Measurements from ENCODE around the gene ZNF503.

Gene ZNF503

GRCh38 chr10:75403939-75404814, 2.6 kb upstream of the ZNF503 start:
- Histone ChIP-seq H3K9ac (ENCODE audit: low read length) (peak overlapping the region; percentile 100), H3K9me3 (ENCODE audit: control insufficient read depth, low read length) (no peaks in the 10 kb centered on the region), H3K36me3 (ENCODE audit: control insufficient read depth, insufficient read depth, low read length, severe bottlenecking) (peaks cover under 1% of the 10 kb centered on the region), H3K4me1 (ENCODE audit: control insufficient read depth, insufficient read depth, low read length) (peaks cover 14% of the 10 kb centered on the region), H3K4me3 (ENCODE audit: low read length) (peak overlapping the region; percentile 95), H3K27me3 (replicated peaks; ENCODE audit: control insufficient read depth, insufficient read depth, low read length) (no peaks in the 10 kb centered on the region)
- peak; percentile 22 for DNase-seq (ENCODE audit: low read depth)

GRCh38 chr10:75403144-75403938, 1.8 kb upstream of the ZNF503 start:
- Histone ChIP-seq H3K4me1 (ENCODE audit: control insufficient read depth, insufficient read depth, low read length) (peaks cover 14% of the 10 kb centered on the region), H3K4me3 (ENCODE audit: low read length) (peak overlapping the region; percentile 95), H3K9me3 (ENCODE audit: control insufficient read depth, low read length) (no peaks in the 10 kb centered on the region), H3K27me3 (replicated peaks; ENCODE audit: control insufficient read depth, insufficient read depth, low read length) (no peaks in the 10 kb centered on the region), H3K36me3 (ENCODE audit: control insufficient read depth, insufficient read depth, low read length, severe bottlenecking) (peaks cover 9% of the 10 kb centered on the region), H3K9ac (ENCODE audit: low read length) (peak overlapping the region; percentile 100)
- peak; percentile 74 for DNase-seq (ENCODE audit: low read depth)

GRCh38 chr10:75402486-75403143, 1.1 kb upstream of the ZNF503 start:
- H3K9ac ChIP-seq (ENCODE audit: low read length), result peak overlapping the region; percentile 100
- peak; percentile 69 for DNase-seq (ENCODE audit: low read depth)

GRCh38 chr10:75400771-75401568, 594 bp downstream of the ZNF503 start:
- H3K9me3 ChIP-seq (ENCODE audit: control insufficient read depth, low read length), result no peaks in the 10 kb centered on the region
- DNase-seq (ENCODE audit: low read depth), result peak; percentile 78

More at GRCh38 chr10:75402486-75403143, 1.1 kb upstream of the ZNF503 start:
- Histone ChIP-seq H3K36me3 (ENCODE audit: control insufficient read depth, insufficient read depth, low read length, severe bottlenecking) (peaks cover 11% of the 10 kb centered on the region), H3K4me1 (ENCODE audit: control insufficient read depth, insufficient read depth, low read length) (peaks cover 14% of the 10 kb centered on the region), H3K4me3 (ENCODE audit: low read length) (peak overlapping the region; percentile 95), H3K9me3 (ENCODE audit: control insufficient read depth, low read length) (no peaks in the 10 kb centered on the region), H3K27me3 (replicated peaks; ENCODE audit: control insufficient read depth, insufficient read depth, low read length) (no peaks in the 10 kb centered on the region)

GRCh38 chr10:75400163-75400770, 1.3 kb downstream of the ZNF503 start:
- H3K27me3 ChIP-seq (replicated peaks; ENCODE audit: control insufficient read depth, insufficient read depth, low read length), result no peaks in the 10 kb centered on the region

More at GRCh38 chr10:75400771-75401568, 594 bp downstream of the ZNF503 start:
- Histone ChIP-seq H3K9ac (ENCODE audit: low read length) (peak overlapping the region; percentile 100), H3K4me3 (ENCODE audit: low read length) (peak overlapping the region; percentile 95), H3K4me1 (ENCODE audit: control insufficient read depth, insufficient read depth, low read length) (peaks cover 4% of the 10 kb centered on the region), H3K36me3 (ENCODE audit: control insufficient read depth, insufficient read depth, low read length, severe bottlenecking) (peaks cover 11% of the 10 kb centered on the region), H3K27me3 (replicated peaks; ENCODE audit: control insufficient read depth, insufficient read depth, low read length) (no peaks in the 10 kb centered on the region)

GRCh38 chr10:75399461-75400162, 2.0 kb downstream of the ZNF503 start:
- DNase-seq (ENCODE audit: low read depth), result peak; percentile 77
- Histone ChIP-seq H3K9ac (ENCODE audit: low read length) (peak overlapping the region; percentile 100), H3K9me3 (ENCODE audit: control insufficient read depth, low read length) (no peaks in the 10 kb centered on the region), H3K4me3 (ENCODE audit: low read length) (peak overlapping the region; percentile 95), H3K36me3 (ENCODE audit: control insufficient read depth, insufficient read depth, low read length, severe bottlenecking) (peaks cover 12% of the 10 kb centered on the region), H3K4me1 (ENCODE audit: control insufficient read depth, insufficient read depth, low read length) (peaks cover 11% of the 10 kb centered on the region), H3K27me3 (replicated peaks; ENCODE audit: control insufficient read depth, insufficient read depth, low read length) (no peaks in the 10 kb centered on the region)

More at GRCh38 chr10:75400163-75400770, 1.3 kb downstream of the ZNF503 start:
- Histone ChIP-seq H3K36me3 (ENCODE audit: control insufficient read depth, insufficient read depth, low read length, severe bottlenecking) (peaks cover 11% of the 10 kb centered on the region), H3K9ac (ENCODE audit: low read length) (peak overlapping the region; percentile 100), H3K9me3 (ENCODE audit: control insufficient read depth, low read length) (no peaks in the 10 kb centered on the region), H3K4me3 (ENCODE audit: low read length) (peak overlapping the region; percentile 95), H3K4me1 (ENCODE audit: control insufficient read depth, insufficient read depth, low read length) (peaks cover 5% of the 10 kb centered on the region)
- peak; percentile 65 for DNase-seq (ENCODE audit: low read depth)

GRCh38 chr10:75398692-75399460, 2.7 kb downstream of the ZNF503 start:
- peak overlapping the region; percentile 95 for H3K4me3 ChIP-seq (ENCODE audit: low read length)
- peak overlapping the region; percentile 100 for H3K9ac ChIP-seq (ENCODE audit: low read length)
- DNase-seq (ENCODE audit: low read depth), result peak; percentile 46
- H3K4me1 ChIP-seq (ENCODE audit: control insufficient read depth, insufficient read depth, low read length), result peaks cover 11% of the 10 kb centered on the region
- H3K36me3 ChIP-seq (ENCODE audit: control insufficient read depth, insufficient read depth, low read length, severe bottlenecking), result peaks cover 19% of the 10 kb centered on the region
- H3K9me3 ChIP-seq (ENCODE audit: control insufficient read depth, low read length), result no peaks in the 10 kb centered on the region
- H3K27me3 ChIP-seq (replicated peaks; ENCODE audit: control insufficient read depth, insufficient read depth, low read length), result no peaks in the 10 kb centered on the region

- Histone ChIP-seq H3K9ac (ENCODE audit: low read length) (peak overlapping the region; percentile 100), H3K36me3 (ENCODE audit: control insufficient read depth, insufficient read depth, low read length, severe bottlenecking) (peaks cover 20% of the 10 kb centered on the region), H3K27me3 (replicated peaks; ENCODE audit: control insufficient read depth, insufficient read depth, low read length) (no peaks in the 10 kb centered on the region), H3K4me3 (ENCODE audit: low read length) (peak overlapping the region; percentile 95), H3K4me1 (ENCODE audit: control insufficient read depth, insufficient read depth, low read length) (peaks cover 11% of the 10 kb centered on the region), H3K9me3 (ENCODE audit: control insufficient read depth, low read length) (no peaks in the 10 kb centered on the region)
- peak; percentile 55 for DNase-seq (ENCODE audit: low read depth)
Measured at GRCh38 chr10:75398200-75398691, 3.3 kb downstream of the ZNF503 start.

- H3K4me3 ChIP-seq (ENCODE audit: low read length), result peak overlapping the region; percentile 95
- peak overlapping the region; percentile 100 for H3K9ac ChIP-seq (ENCODE audit: low read length)
- peak; percentile 52 for DNase-seq (ENCODE audit: low read depth)
- H3K27me3 ChIP-seq (replicated peaks; ENCODE audit: control insufficient read depth, insufficient read depth, low read length), result no peaks in the 10 kb centered on the region
- peaks cover 11% of the 10 kb centered on the region for H3K4me1 ChIP-seq (ENCODE audit: control insufficient read depth, insufficient read depth, low read length)
- peaks cover 20% of the 10 kb centered on the region for H3K36me3 ChIP-seq (ENCODE audit: control insufficient read depth, insufficient read depth, low read length, severe bottlenecking)
- no peaks in the 10 kb centered on the region for H3K9me3 ChIP-seq (ENCODE audit: control insufficient read depth, low read length)
Measured at GRCh38 chr10:75397496-75398199, 3.9 kb downstream of the ZNF503 start.
